CD8-positive, alpha-beta memory T cell (primary cell): ENCODE measurements around the gene RRAD. TPM values are rescaled to one million over a fixed set of nuclear protein-coding genes. Genes with fewer than 3 reads are reported as not detected.
"Not testable (repeated sequence)": the region's sequence is repeated elsewhere in the genome, so short reads cannot be mapped to it uniquely, and the experiment has no call there.

Source experiments
- CTCF ChIA-PET: fragments of 350-600 bp; sonication (Branson Sonifier 250); formaldehyde crosslinking; loops from one replicate; lab custom pipeline; 2021; ENCODE audit warnings: antibody characterized with exemption; lab: Charles Lee
- POLR2A ChIA-PET: fragments of 350-600 bp; sonication (Branson Sonifier 250); formaldehyde crosslinking; loops from one replicate; lab custom pipeline; 2021; ENCODE audit warnings: antibody characterized with exemption; lab: Charles Lee
- DNase-seq, 5 donors: peaks; one replicate each; pipeline versions ENCODE4 v3.0.0 to v3.0.0-alpha.2; 2020 to 2022; ENCODE audit warnings: mixed read lengths in 1 of 5
- H3K27ac ChIP-seq: one replicate; pipeline ENCODE4 v1.7.0; 2013; ENCODE audit warnings: low read depth, mild to moderate bottlenecking, low read length, moderate library complexity
- H3K27me3 ChIP-seq: 2 replicates; pipeline ENCODE4 v1.7.0; 2013; ENCODE audit warnings: low read length, mild to moderate bottlenecking; ENCODE audit not compliant: insufficient read depth, poor library complexity, severe bottlenecking
- H3K36me3 ChIP-seq: 2 replicates; pipeline ENCODE4 v1.7.0; 2013; ENCODE audit warnings: mild to moderate bottlenecking, low read length, moderate library complexity; ENCODE audit not compliant: insufficient read depth
- H3K4me1 ChIP-seq: 2 replicates; pipeline ENCODE4 v1.7.0; 2013; ENCODE audit warnings: mild to moderate bottlenecking, low read length, moderate library complexity; ENCODE audit not compliant: insufficient read depth
- H3K4me3 ChIP-seq: 2 replicates; pipeline ENCODE4 v1.7.0; 2013; ENCODE audit warnings: mild to moderate bottlenecking, low read length
- H3K9me3 ChIP-seq: 2 replicates; pipeline ENCODE4 v1.7.0; 2013; ENCODE audit warnings: mild to moderate bottlenecking, low read length
- H3K27ac Mint-ChIP-seq, 8 donors: one replicate each; pipeline ENCODE4 v1.8.0; 2020 to 2021; ENCODE audit warnings: mixed read lengths in 8 of 8, mild to moderate bottlenecking in 6 of 8, inconsistent platforms in 3 of 8, moderate library complexity in 3 of 8
- H3K27me3 Mint-ChIP-seq, 2 donors: one replicate each; pipeline ENCODE4 v1.8.0; 2020 to 2021; ENCODE audit warnings: mixed read lengths in 2 of 2, mild to moderate bottlenecking in 1 of 2, moderate library complexity in 1 of 2
- H3K36me3 Mint-ChIP-seq, 3 donors: one replicate each; pipeline ENCODE4 v1.8.0; 2020 to 2021; ENCODE audit warnings: mixed read lengths in 3 of 3, inconsistent platforms in 1 of 3, mild to moderate bottlenecking in 1 of 3
- H3K4me1 Mint-ChIP-seq, 3 donors: one replicate each; pipeline ENCODE4 v1.8.0; 2020 to 2021; ENCODE audit warnings: mixed read lengths in 3 of 3, inconsistent platforms in 1 of 3, mild to moderate bottlenecking in 1 of 3
- H3K4me3 Mint-ChIP-seq, 7 donors: one replicate each; pipeline ENCODE4 v1.8.0; 2020 to 2021; ENCODE audit warnings: mixed read lengths in 7 of 7, mild to moderate bottlenecking in 6 of 7, moderate library complexity in 4 of 7, inconsistent platforms in 2 of 7
- H3K9me3 Mint-ChIP-seq, 5 donors: one replicate each; pipeline ENCODE4 v1.8.0; 2020 to 2022; ENCODE audit warnings: mixed read lengths in 5 of 5, mild to moderate bottlenecking in 3 of 5, moderate library complexity in 2 of 5, inconsistent platforms in 1 of 5
- polyA plus RNA-seq: library from polyadenylated mRNA; unstranded; fragments of 300-500 nt; fragmentation: Illumina TruSeq; gene quantifications from one replicate; pipeline ENCODE4 v1.2.3, GENCODE V29; 2021
- total RNA-seq, 2 experiments: library from RNA; stranded (reverse); gene quantifications; one replicate each; pipeline ENCODE4 v1.2.3, GENCODE V29; 2021

The RRAD gene, protein sequence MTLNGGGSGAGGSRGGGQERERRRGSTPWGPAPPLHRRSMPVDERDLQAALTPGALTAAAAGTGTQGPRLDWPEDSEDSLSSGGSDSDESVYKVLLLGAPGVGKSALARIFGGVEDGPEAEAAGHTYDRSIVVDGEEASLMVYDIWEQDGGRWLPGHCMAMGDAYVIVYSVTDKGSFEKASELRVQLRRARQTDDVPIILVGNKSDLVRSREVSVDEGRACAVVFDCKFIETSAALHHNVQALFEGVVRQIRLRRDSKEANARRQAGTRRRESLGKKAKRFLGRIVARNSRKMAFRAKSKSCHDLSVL
- total RNA-seq (under 1 TPM; 0.60 to 0.88 TPM), polyA plus RNA-seq (not detected)

DNA sequence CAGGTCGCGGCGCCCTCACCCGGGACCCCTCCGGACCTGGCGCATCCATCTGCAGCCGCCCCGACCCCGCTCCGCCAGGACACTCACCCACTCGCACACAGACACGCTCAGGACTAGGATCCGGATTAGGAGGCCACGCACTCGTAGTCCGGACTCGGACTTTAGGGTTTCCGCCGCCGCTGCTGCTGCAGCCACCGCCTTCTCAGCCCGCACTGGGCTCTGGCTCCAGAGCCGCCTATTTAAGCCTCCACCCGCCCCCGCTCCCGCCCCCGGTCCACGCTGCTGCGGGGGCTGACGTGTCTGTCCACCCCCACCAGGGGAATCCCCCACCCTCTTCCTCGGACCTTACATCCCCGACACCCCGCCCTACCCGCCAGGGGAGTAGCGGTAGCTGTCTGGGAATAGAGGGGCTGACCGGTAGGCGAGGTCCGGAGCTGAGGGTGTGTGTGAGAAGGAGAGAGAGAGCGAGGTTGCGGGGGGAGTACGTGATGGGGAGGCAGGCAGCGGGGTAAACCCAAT lies at the start of gene RRAD:
RRAD (minus strand) TSS at position 214 of the 519 bp plus-strand sequence. CDS start 356 bp downstream, outside the sequence.
- ChIA-PET POLR2A (interaction anchor here (0.7 kb wide), 1 partner anchor 9 kb away, joined by 4 read pairs; the partner anchor contains the start of gene CIAO2B), CTCF (interaction anchor here (0.9 to 1.1 kb wide), 2 partner anchors 30 to 45 kb away, joined by 3 to 4 read pairs; partner anchors contain the start of gene PDP2)
- Mint-ChIP-seq H3K36me3 (no peaks in the 10 kb centered on the region), H3K27ac (peak within 1 kb of the TSS in 2 of 8 donors; percentile 34 to 63), H3K27me3 (peaks cover 30 to 42% of the 10 kb centered on the region in 2 donors), H3K9me3 (no peaks in the 10 kb centered on the region), H3K4me3 (peak within 1 kb of the TSS; percentile 52 to 76 (median 72)), H3K4me1 (peaks cover 0 to 12% (median 2%) of the 10 kb centered on the region in 3 donors)
- H3K27me3 ChIP-seq, result peaks cover 13% of the 10 kb centered on the region
- no peaks in the 10 kb centered on the region for H3K4me1 ChIP-seq
- H3K4me3 ChIP-seq, result no peak within 1 kb of the TSS
- no peak within 1 kb of the TSS for H3K27ac ChIP-seq
- H3K36me3 ChIP-seq, result no peaks in the 10 kb centered on the region
- no peaks in the 10 kb centered on the region for H3K9me3 ChIP-seq
- peak in 1 of 5 donors; percentile 21 for DNase-seq

DNA sequence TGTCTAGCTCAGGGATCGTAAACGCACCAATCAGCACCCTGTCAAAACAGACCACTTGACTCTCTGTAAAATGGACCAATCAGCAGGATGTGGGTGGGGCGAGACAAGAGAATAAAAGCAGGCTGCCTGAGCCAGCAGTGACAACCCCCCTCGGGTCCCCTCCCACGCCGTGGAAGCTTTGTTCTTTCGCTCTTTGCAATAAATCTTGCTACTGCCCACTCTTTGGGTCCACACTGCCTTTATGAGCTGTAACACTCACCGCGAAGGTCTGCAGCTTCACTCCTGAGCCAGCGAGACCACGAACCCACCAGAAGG lies 49.6 kb upstream of the RRAD start:
- CTCF ChIA-PET, result interaction anchor here (1.1 to 6.6 kb wide), 4 partner anchors 9 to 442 kb away, joined by 3 to 56 read pairs (median 8); partner anchors contain the start of genes B3GNT9 and ZDHHC1
- DNase-seq, result peak; percentile 16 to 63 (median 28)
- H3K36me3 Mint-ChIP-seq, POLR2A ChIA-PET, H3K9me3 Mint-ChIP-seq, H3K36me3 ChIP-seq, H3K4me1 ChIP-seq, H3K27me3 Mint-ChIP-seq, H3K27me3 ChIP-seq, H3K27ac ChIP-seq, H3K9me3 ChIP-seq: not testable (repeated sequence)
- peak overlapping the region; percentile 37 for H3K4me3 ChIP-seq
- peak overlapping the region; percentile 70 to 89 (median 84) for H3K4me3 Mint-ChIP-seq
- H3K27ac Mint-ChIP-seq, result peak overlapping the region in 4 of 8 donors; percentile 41 to 74 (median 58)
- peaks cover 7 to 16% (median 13%) of the 10 kb centered on the region in 3 donors for H3K4me1 Mint-ChIP-seq

DNA sequence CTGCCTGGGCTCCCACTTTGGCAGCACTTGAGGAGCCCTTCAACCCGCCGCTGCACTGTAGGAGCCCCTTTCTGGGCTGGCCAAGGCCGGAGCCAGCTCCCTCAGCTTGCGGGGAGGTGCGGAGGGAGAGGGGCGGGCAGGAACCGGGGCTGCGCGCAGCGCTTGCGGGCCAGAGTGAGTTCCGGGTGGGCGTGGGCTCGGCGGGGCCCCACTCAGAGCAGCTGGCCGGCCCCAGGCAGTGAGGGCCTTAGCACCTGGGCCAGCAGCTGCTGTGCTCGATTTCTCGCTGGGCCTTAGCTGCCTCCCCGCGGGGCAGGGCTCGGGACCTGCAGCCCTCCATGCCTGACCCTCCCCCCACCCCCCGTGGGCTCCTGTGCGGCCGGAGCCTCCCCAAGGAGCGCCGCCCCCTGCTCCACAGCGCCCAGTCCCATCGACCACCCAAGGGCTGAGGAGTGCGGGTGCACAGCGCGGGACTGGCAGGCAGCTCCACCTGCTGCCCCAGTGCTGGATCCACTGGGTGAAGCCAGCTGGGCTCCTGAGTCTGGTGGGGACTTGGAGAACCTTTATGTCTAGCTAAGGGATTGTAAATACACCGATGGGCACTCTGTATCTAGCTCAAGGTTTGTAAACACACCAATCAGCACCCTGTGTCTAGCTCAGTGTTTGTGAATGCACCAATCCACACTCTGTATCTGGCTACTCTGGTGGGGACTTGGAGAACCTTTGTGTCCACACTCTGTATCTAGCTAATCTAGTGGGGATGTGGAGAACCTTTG lies 49.0 kb upstream of the RRAD start:
- peaks cover 7 to 16% (median 13%) of the 10 kb centered on the region in 3 donors for H3K4me1 Mint-ChIP-seq
- H3K9me3 Mint-ChIP-seq, H3K27ac ChIP-seq, H3K36me3 Mint-ChIP-seq, H3K36me3 ChIP-seq, DNase-seq, H3K27me3 ChIP-seq, H3K4me1 ChIP-seq, H3K9me3 ChIP-seq, H3K27me3 Mint-ChIP-seq, H3K4me3 ChIP-seq: not testable (repeated sequence)
- H3K27ac Mint-ChIP-seq, result peak overlapping the region in 2 of 8 donors; percentile 41 to 61
- peak overlapping the region in 6 of 7 donors; percentile 82 to 89 (median 85) for H3K4me3 Mint-ChIP-seq
- ChIA-PET CTCF (interaction anchor here (1.1 to 6.6 kb wide), 5 partner anchors 10 to 442 kb away, joined by 3 to 56 read pairs (median 5); partner anchors contain the start of genes B3GNT9 and ZDHHC1), POLR2A (interaction anchor here (0.6 kb wide), 1 partner anchor 138 kb away, joined by 3 read pairs; no protein-coding TSS in a partner anchor)

DNA sequence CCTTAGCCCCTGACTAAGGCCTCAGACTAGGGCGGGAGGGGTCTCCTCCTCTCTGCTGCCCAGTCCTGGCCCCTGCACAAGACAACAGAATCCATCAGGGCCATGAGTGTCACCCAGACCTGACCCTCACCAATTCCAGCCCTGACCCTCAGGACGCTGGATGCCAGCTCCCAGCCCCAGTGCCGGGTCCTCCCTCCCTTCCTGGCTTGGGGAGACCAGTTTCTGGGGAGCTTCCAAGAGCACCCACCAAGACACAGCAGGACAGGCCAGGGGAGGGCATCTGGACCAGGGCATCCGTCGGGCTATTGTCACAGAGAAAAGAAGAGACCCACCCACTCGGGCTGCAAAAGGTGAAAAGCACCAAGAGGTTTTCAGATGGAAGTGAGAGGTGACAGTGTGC lies 48.4 kb upstream of the RRAD start:
- Mint-ChIP-seq H3K4me3 (no peak overlapping the region), H3K27me3 (peaks cover 3 to 5% of the 10 kb centered on the region in 2 donors), H3K4me1 (peaks cover 7 to 16% (median 13%) of the 10 kb centered on the region in 3 donors), H3K27ac (no peak overlapping the region), H3K36me3 (no peaks in the 10 kb centered on the region), H3K9me3 (no peaks in the 10 kb centered on the region)
- ChIA-PET POLR2A (no interaction called here), CTCF (interaction anchor here (1.5 to 6.6 kb wide), 3 partner anchors 179 to 212 kb away, joined by 5 to 56 read pairs (median 10); partner anchors contain the start of gene B3GNT9)
- Histone ChIP-seq H3K27ac (no peak overlapping the region), H3K9me3 (no peaks in the 10 kb centered on the region), H3K36me3 (no peaks in the 10 kb centered on the region), H3K4me3 (no peak overlapping the region), H3K27me3 (no peaks in the 10 kb centered on the region), H3K4me1 (no peaks in the 10 kb centered on the region)
- DNase-seq, result no peak

DNA sequence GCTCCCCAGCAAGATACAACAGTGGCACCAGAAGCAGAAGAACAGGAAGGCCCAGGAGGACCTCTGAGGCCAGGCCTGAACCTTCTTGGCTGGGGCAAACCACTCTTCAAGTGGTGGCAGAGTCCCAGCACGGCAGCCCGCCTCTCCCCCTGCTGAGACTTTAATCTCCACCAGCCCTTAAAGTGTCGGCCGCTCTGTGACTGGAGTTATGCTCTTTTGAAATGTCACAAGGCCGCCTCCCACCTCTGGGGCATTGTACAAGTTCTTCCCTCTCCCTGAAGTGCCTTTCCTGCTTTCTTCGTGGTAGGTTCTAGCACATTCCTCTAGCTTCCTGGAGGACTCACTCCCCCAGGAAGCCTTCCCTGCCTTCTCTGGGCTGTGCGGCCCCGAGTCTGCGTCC lies 47.6 kb upstream of the RRAD start:
- Mint-ChIP-seq H3K27me3 (peaks cover 3 to 5% of the 10 kb centered on the region in 2 donors), H3K9me3 (no peaks in the 10 kb centered on the region)
- POLR2A ChIA-PET, result no interaction called here

DNA sequence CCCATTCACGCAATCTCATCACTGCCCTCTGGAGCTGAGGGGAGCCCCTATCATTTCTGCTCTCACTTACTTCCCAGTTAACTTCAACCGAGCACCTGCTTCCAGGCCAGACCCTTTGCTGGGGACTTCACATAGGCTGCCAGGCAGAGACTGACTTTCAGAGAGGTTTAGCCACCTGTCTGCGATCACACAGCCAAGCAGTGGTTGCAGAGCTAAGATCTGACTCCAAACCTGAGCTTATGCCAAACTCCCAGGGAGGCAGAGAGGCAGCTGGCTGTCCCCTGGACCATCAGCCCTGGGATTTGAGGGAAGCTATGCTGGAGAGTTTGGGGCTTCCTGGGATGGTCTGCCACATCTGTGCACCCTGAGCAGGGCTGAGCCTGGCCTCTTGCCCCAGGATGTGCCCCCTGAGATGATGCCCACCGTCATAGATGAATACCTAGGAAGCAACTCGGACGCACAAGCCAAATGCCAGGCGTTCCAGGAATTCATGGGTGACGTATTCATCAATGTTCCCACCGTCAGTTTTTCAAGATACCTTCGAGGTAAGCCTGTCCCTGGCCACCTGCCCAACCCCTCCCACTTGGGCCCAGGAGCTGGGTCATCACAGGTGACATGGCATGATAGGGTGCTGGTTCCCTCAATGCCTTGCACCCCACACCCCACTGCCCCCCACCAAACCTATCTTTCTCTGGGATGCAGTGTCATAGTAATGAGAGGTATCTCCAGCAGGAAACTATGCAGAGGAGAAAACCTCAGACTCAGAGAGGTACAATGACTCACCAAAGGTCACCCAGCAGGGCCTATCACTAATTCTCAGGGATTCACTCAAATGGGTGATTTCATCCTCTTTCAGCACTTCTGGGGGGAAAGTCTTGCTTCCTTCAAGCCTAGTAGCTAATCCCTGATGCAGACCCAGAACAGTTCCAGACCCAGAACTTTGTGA lies 45.7 kb upstream of the RRAD start:
- H3K36me3 ChIP-seq, result no peaks in the 10 kb centered on the region
- Mint-ChIP-seq H3K9me3 (no peaks in the 10 kb centered on the region), H3K4me1 (peaks cover 7 to 12% (median 9%) of the 10 kb centered on the region in 3 donors), H3K27ac (no peak overlapping the region), H3K36me3 (no peaks in the 10 kb centered on the region), H3K4me3 (no peak overlapping the region), H3K27me3 (peaks cover 5 to 10% of the 10 kb centered on the region in 2 donors)
- no peaks in the 10 kb centered on the region for H3K9me3 ChIP-seq
- no peak for DNase-seq
- H3K4me1 ChIP-seq, result no peaks in the 10 kb centered on the region
- H3K27ac ChIP-seq, result no peak overlapping the region
- no peak overlapping the region for H3K4me3 ChIP-seq
- H3K27me3 ChIP-seq, result no peaks in the 10 kb centered on the region
- ChIA-PET CTCF (interaction anchor here (1.3 kb wide), 1 partner anchor 10 kb away, joined by 6 read pairs; the partner anchor contains the start of gene CES3), POLR2A (no interaction called here)

More for the DNA sequence above, 47.6 kb upstream of the RRAD start:
- no peaks in the 10 kb centered on the region for H3K4me1 ChIP-seq
- H3K27me3 ChIP-seq, result no peaks in the 10 kb centered on the region
- Mint-ChIP-seq H3K4me3 (no peak overlapping the region), H3K36me3 (no peaks in the 10 kb centered on the region), H3K4me1 (peaks cover 7 to 16% (median 13%) of the 10 kb centered on the region in 3 donors), H3K27ac (peak overlapping the region in 1 of 8 donors; percentile 24)
- no peak for DNase-seq
- H3K9me3 ChIP-seq, result no peaks in the 10 kb centered on the region
- CTCF ChIA-PET, result interaction anchor here (1.5 to 1.9 kb wide), 2 partner anchors 182 to 212 kb away, joined by 5 to 10 read pairs; no protein-coding TSS in a partner anchor
- H3K36me3 ChIP-seq, result no peaks in the 10 kb centered on the region
- H3K27ac ChIP-seq, result no peak overlapping the region
- H3K4me3 ChIP-seq, result no peak overlapping the region

DNA sequence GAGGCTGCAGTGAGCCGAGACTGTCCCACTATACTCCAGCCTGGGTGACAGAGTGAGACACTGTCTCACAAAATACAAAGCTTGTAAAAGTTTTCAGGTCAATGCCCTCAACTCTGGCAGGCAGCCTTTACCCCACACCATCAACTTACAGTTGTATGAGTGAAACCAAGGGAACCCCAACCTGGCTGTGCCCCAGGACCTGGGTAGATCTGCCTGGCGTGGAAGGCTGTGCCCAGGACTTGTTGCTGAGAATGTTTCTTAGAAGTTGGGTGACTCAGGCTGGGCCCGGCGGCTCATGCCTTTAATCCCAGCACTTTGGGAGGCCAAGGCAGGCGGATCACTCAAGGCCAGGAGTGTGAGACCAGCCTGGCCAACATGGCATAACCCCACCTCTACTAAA lies 43.5 kb upstream of the RRAD start:
- Histone ChIP-seq H3K9me3 (no peaks in the 10 kb centered on the region), H3K27ac (no peak overlapping the region), H3K4me1 (no peaks in the 10 kb centered on the region), H3K36me3 (no peaks in the 10 kb centered on the region), H3K4me3 (no peak overlapping the region), H3K27me3 (no peaks in the 10 kb centered on the region)
- Mint-ChIP-seq H3K4me1 (no peaks in the 10 kb centered on the region), H3K36me3 (no peaks in the 10 kb centered on the region), H3K27me3 (peaks cover 12% of the 10 kb centered on the region in 2 donors), H3K4me3 (no peak overlapping the region), H3K27ac (no peak overlapping the region), H3K9me3 (no peaks in the 10 kb centered on the region)
- DNase-seq, result no peak
- POLR2A ChIA-PET, result no interaction called here
- CTCF ChIA-PET, result interaction anchor here (2.0 kb wide), 1 partner anchor 49 kb away, joined by 4 read pairs; no protein-coding TSS in a partner anchor
